ENCODE results near the gene PRDX6.
A peak's percentile ranks its signal among the peaks of the same experiment; 100 is the strongest.
"Not testable (repeated sequence)": the region's sequence is repeated elsewhere in the genome, so short reads cannot be mapped to it uniquely, and the experiment has no call there.

PRDX6 gene

DNA sequence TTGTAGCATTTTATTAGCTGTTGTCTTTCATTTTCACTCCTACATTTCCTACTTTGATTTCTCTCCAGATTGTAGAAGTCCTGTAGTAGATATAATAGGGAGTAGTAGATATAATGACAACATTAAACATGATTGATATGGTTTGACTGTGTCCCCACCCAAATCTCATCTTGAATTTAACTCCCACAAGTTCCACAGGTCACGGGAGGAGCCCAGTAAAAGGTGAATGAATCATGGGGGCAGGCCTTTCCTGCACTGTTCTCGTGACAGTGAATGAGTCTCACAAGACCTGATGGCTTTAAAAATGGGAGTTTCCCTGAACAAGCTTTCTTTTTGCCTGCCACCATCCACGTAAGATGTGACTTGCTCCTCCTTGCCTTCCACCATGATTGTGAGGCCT is 7.5 kb upstream of the PRDX6 start:
- DNase-seq = no peak

DNA sequence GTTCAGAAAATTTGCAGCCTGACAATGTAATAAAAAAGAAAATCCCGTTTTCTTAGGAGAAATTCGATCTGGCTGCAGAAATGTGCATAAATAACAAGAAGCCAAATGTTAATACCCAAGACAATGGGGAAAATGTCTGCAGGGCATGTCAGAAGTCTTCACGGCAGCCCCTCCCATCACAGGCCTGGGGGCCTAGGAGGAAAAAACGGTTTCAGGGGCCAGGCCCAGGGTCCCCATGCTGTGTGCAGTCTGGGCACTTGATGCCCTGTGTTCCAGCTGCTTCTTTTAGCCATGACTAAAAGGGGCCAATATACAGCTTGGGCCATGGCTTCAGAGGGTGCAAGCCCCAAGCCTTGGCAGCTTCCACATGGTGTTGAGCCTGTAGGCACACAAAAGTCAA is 6.5 kb upstream of the PRDX6 start:
- DNase-seq = no peak

GRCh38 chr1:173473599-173474011 is 3.5 kb upstream of the PRDX6 start:
- DNase-seq = no peak

DNA sequence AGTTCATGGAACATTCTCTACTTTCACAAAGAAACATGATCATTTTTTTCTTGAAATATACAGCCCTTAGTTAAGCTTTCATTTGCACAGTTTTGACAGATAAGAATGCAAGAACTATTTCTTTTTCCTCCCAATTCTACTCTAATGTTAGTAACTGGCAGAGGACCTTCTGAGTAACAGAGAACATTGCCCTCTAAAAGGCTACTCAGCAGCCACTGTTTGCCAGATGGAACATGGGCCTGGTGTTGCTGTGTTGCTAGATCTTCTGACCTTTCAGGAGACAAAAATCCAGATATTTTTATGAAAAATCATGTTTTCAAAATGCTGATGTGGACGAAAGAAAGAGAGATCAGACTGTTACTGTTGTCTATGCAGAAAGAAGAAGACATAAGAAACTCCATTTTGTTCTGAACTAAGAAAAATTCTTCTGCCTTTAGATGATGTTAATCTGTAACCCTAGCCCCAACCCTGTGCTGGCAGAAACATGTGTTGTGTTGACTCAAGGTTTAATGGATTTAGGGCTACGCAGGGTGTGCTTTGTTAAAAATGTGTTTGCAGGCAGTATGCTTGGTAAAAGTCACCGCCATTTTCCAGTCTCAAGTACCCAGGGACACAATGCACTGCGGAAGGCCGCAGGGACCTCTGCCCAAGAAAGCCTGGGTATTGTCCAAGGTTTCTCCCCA is 2.9 kb upstream of the PRDX6 start:
- DNase-seq = no peak

GRCh38 chr1:173474780-173475421 is 2.2 kb upstream of the PRDX6 start:
- not testable (repeated sequence) for DNase-seq

DNA sequence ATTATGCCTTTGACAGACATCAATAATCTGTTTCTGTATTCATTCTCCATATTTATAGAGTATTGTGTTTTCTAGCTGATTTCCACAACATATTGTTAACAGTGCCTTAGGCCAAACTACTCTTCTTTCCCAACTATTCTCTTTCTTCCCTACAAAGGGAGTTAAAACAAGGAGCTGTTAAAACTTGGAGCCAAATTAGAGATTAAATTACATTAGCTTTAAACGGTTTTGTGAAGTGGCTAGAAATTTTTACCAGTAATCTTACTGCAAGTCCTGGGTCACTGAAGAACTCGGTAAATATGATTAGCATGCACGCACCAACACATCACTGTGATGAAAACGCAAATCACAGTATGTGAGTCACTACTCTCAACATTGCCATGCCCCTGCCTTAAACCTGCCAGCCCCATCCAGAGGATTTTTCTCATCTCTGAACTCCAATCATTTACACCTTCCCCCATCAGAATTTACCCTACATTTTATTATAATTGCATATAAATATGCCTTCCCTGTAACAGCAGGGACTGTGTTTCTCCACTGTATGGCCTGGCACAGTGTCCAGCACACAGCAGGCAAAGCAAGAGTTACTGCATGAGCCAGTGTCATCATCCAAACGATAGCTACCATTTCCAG is 1.5 kb upstream of the PRDX6 start:
- DNase-seq = peak in 1 of 5 donors; percentile 40

- no peak for DNase-seq
These were observed 904 bp upstream of the PRDX6 start for GRCh38 chr1:173476197-173476664.

DNA sequence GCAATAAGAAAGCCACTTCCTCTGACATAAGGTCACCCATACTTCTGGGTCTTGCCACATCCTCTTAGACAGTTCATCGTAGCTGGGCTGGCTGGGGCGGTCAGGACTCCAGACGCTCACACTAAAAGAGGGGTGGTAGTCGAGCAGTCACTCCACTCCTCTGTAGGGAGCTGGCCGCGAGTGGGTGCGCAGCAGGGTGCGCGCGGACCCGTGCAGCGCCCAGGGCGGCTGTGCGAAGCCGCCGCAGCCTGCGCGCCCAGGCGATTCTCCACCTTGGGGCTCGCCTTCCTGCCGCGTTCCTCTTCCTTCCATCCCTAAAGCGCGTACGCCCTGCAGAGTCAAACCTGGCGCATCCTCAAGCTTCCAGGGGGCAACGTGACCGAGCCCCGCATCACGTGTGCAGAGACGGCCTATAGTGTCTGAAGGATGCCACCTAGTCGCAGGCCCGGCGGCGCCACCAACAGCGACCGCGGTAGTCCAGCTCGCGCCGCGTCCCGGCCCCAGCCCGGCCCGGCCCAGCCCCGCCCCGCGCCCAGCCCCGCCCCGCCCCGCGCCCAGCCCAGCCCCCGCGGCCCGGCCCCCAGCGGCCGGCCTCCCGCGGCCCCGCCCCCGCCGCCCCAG is 360 bp upstream of the PRDX6 start:
- DNase-seq = peak in 4 of 5 donors; percentile 72 to 89 (median 78)

- no peak for DNase-seq
These were observed 1.0 kb downstream of the PRDX6 start for GRCh38 chr1:173478094-173478674.

GRCh38 chr1:173479649-173480048 is 2.5 kb downstream of the PRDX6 start:
- no peak for DNase-seq

GRCh38 chr1:173481195-173481772 is 4.1 kb downstream of the PRDX6 start:
- no peak for DNase-seq

GRCh38 chr1:173482683-173483082 is 5.5 kb downstream of the PRDX6 start:
- DNase-seq = no peak

GRCh38 chr1:173484276-173484675 is 7.1 kb downstream of the PRDX6 start:
- no peak for DNase-seq

DNA sequence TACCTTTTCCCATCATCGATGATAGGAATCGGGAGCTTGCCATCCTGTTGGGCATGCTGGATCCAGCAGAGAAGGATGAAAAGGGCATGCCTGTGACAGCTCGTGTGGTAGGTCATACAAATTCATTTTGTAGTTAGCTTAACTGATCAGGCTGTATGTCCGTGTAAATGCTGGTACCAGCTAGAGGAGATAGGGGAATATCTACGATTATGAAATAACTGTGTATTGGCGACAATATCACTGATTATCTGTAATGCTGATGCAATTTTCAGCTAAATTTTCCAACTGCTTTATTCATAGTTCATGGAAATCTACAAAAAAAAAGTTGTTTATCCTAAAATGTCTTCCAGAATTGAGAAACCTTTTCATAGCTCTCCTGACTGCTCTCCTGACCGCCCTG is 8.3 kb downstream of the PRDX6 start:
- no peak for DNase-seq

GRCh38 chr1:173488001-173488400 is 10.9 kb downstream of the PRDX6 start:
- DNase-seq = no peak

DNA sequence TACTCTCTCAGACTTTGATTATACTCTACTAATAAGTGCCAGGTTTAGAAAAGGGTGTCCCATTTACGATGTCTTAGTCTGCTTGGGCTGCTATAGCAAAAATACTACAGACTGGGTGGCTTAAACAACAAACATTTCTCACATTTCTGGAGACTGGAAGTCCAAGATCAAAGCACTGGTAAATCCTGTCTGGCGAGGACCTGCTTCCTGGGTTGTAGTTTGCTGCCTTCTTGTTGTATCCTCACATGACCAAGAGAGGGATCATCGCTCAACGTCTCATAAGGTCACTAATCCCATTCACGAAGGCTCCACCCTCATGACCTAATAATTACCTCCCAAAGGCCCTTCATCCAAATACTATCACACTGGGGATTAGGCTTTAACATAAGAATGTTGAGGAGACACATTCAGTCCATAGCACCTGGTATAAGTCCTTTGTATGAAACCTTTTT is 12.0 kb downstream of the PRDX6 start:
- DNase-seq = no peak

DNA sequence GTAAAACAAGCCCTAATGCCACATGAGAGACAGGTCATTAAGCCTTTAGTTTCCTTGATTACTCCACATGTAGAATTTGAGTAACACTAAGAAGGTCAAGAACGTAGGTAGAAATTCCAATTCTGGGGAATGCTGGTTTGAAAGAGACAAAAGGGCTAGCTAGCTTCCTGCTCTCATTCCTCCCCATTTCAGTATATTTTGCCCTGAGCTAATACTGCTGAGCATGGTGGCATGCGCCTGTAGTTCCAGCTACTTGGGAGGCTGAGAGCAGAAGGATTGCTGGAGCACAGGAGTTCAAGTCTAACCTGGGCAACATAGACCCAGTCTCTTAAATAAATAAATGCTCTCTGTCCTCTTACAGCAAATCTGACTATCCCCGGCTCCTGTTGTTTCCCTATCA is 12.8 kb downstream of the PRDX6 start:
- no peak for DNase-seq

DNA sequence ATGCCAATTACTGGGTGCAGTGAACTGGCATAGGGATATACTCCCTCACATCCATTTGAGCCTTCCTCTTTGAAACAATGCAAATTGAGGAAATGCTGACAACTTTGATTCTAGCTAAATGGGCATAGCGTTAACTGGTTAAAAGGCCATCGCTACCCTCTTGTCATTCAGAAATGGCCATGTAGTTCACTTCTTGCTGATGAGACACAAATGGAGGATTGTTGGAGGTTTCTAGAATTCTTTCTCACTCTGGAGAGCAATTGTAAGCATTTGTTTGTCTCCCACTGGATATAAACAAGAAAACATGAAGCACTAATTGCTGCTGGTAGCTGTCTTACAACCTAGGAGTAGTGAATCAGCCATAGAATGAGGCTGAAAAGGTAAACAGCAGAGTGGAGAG is 14.4 kb downstream of the PRDX6 start:
- DNase-seq = no peak

- DNase-seq = not testable (repeated sequence)
These were observed 16.0 kb downstream of the PRDX6 start for GRCh38 chr1:173493125-173493524.

GRCh38 chr1:173495609-173496267 is 18.6 kb downstream of the PRDX6 start:
- no peak for DNase-seq

- no peak for DNase-seq
These were observed 19.7 kb downstream of the PRDX6 start for GRCh38 chr1:173496757-173497320.

DNA sequence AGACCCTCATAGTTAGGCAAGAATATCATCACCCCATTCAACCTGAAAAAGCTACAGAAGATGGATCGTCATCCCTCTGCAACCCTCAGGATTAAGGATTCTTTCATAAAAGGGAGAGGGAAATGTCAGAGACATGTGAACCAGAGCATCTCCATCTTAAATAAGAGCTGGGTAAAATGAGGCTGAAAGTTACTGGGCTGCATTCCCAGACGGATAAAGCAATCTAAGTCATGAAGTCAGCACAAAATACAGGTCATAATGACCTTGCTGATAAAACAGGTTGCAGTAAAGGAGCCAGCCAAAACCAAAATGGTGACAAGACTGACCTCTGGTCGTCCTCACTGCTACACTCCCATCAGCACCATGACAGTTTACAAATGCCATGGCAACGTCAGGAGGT is 22.6 kb downstream of the PRDX6 start:
- no peak for DNase-seq
